HepG2 (cell line): ENCODE results near the gene ROBO3. TPM values are rescaled to one million over a fixed set of nuclear protein-coding genes. Genes with fewer than 3 reads are reported as not detected.

ENCODE experiments used
- ATAC-seq: fragments of 200-7000 bp; cut with Tn5 transposase; 3 replicates; pipeline ENCODE4 v1.9.1; 2020; ENCODE audit warnings: mild to moderate bottlenecking, moderate library complexity
- BruUV-seq: library from RNA; stranded (reverse); fragments of 400-500 nt; replicated peaks from 2 replicates; lab custom pipeline; 2021; lab: Mats Ljungman, UMichigan
- CTCF ChIA-PET: fragments of 300-600 bp; formaldehyde crosslinking; extraction: SDS; loops from one replicate; lab custom pipeline; 2021; ENCODE audit warnings: low total read pairs, inconsistent platforms, low intra/inter-chr PET ratio; lab: Yijun Ruan, JAX
- POLR2A ChIA-PET: fragments of 350-600 bp; sonication (Branson Sonifier 250); formaldehyde crosslinking; loops from one replicate; lab custom pipeline; 2020; ENCODE audit warnings: antibody characterized with exemption, inconsistent platforms; lab: Yijun Ruan, JAX
- DNase-seq: peaks from one replicate; pipeline ENCODE4 v3.0.0-alpha.2; 2015; ENCODE audit warnings: low spot score
- FAIRE-seq: peaks from 3 replicates; lab custom pipeline; 2011; peaks lifted over from hg19 to GRCh38; lab: Jason Lieb, UNC
- H2AFZ ChIP-seq: one replicate; pipeline ENCODE4 v1.6.1; 2011; ENCODE audit warnings: low read length, inconsistent platforms
- H3K27ac ChIP-seq: fragments of 300-600 bp; 3 replicates; pipeline ENCODE4 v1.8.0; 2011; ENCODE audit warnings: mixed run types, mild to moderate bottlenecking, mixed read lengths, low read length, inconsistent platforms; ENCODE audit not compliant: insufficient read depth; ENCODE audit errors: extremely low read length
- H3K27me3 ChIP-seq, 2 experiments: fragments of 200-600 bp in 1 of 2; 2 replicates in 1 of 2; 3 replicates in 1 of 2; pipeline versions ENCODE4 v1.6.0 to v1.8.0; 2011; ENCODE audit warnings: low read length in 2 of 2, mild to moderate bottlenecking in 2 of 2, moderate library complexity in 2 of 2, inconsistent platforms in 1 of 2; ENCODE audit not compliant: insufficient read depth in 2 of 2, control insufficient read depth in 1 of 2
- H3K36me3 ChIP-seq, 2 experiments: fragments of 200-600 bp in 1 of 2; replicated peaks in 1 of 2; 2 replicates in 1 of 2; 3 replicates in 1 of 2; pipeline versions ENCODE4 v1.5.1 to v1.8.0; 2011; ENCODE audit warnings: low read length in 2 of 2, inconsistent platforms in 1 of 2; ENCODE audit not compliant: insufficient read depth in 2 of 2, control insufficient read depth in 1 of 2
- H3K4me1 ChIP-seq: 2 replicates; pipeline ENCODE4 v1.5.1; 2012; ENCODE audit warnings: low read length, inconsistent platforms; ENCODE audit not compliant: insufficient read depth
- H3K4me2 ChIP-seq: 2 replicates; pipeline ENCODE4 v1.6.0; 2011; ENCODE audit warnings: low read depth, low read length, inconsistent platforms
- H3K4me3 ChIP-seq, 3 experiments: fragments of 200-600 bp in 1 of 3; sonication (generic), shearing (Covaris generic) in 1 of 3; replicated peaks in 1 of 3; 2 replicates each; pipeline ENCODE4 v1.5.1; 2011 to 2016; ENCODE audit warnings: low read length in 3 of 3, inconsistent platforms in 2 of 3, low read depth in 2 of 3, mild to moderate bottlenecking in 2 of 3, control low read depth in 1 of 3, mixed read lengths in 1 of 3; ENCODE audit not compliant: insufficient read depth in 1 of 3
- H3K79me2 ChIP-seq: one replicate; pipeline ENCODE4 v1.6.1; 2011; ENCODE audit warnings: low read length, inconsistent platforms; ENCODE audit not compliant: insufficient read depth
- H3K9ac ChIP-seq: 2 replicates; pipeline ENCODE4 v1.6.0; 2011; ENCODE audit warnings: mild to moderate bottlenecking, low read depth, low read length, inconsistent platforms; ENCODE audit not compliant: insufficient read depth
- H3K9me3 ChIP-seq: 2 replicates; pipeline ENCODE4 v1.5.1; 2012; ENCODE audit warnings: mild to moderate bottlenecking, low read length
- H4K20me1 ChIP-seq: 2 replicates; pipeline ENCODE4 v1.6.0; 2011; ENCODE audit warnings: inconsistent platforms, mild to moderate bottlenecking, low read length, moderate library complexity; ENCODE audit not compliant: insufficient read depth
- CHD2 ChIP-seq: IDR thresholded peaks from 2 replicates; pipeline ENCODE4 v1.6.1; 2011; ENCODE audit warnings: low read depth, low read length, improper control_type of control experiment
- ETV6 ChIP-seq: sonication (generic); formaldehyde crosslinking; conservative IDR thresholded peaks from 2 replicates; pipeline ENCODE4 v1.4.0; 2020; ENCODE audit warnings: missing genetic modification reagents
- HOXD1 ChIP-seq: sonication (generic); formaldehyde crosslinking; IDR thresholded peaks from 2 replicates; pipeline ENCODE4 v1.5.0; 2020; ENCODE audit warnings: missing genetic modification reagents
- PCBP2 ChIP-seq: fragments of 200-400 bp; formaldehyde crosslinking; optimal IDR thresholded peaks from 2 replicates; pipeline ENCODE3; 2018; ENCODE audit warnings: low read length, low read depth; ENCODE audit not compliant: poor library complexity, severe bottlenecking
- ZKSCAN5 ChIP-seq: sonication (generic); formaldehyde crosslinking; IDR thresholded peaks from 2 replicates; pipeline ENCODE4 v1.5.1; 2020; ENCODE audit warnings: mild to moderate bottlenecking, missing genetic modification reagents
- ZNF431 ChIP-seq: sonication (generic); formaldehyde crosslinking; IDR thresholded peaks from 2 replicates; pipeline ENCODE4 v1.9.0; 2022; ENCODE audit warnings: missing genetic modification reagents, low read depth, mild to moderate bottlenecking, borderline replicate concordance
- WGBS: methylation state at CpG from one replicate; pipeline ENCODE4 v1.1.6; 2017; ENCODE audit warnings: low lambda C conversion rate; 5-methylcytosine and 5-hydroxymethylcytosine counted together
- in situ Hi-C: cut with HindIII; loops from 2 replicates; pipeline ENCODE4 v1.10.0; 2017; ENCODE audit warnings: low pct_unique_long_range_greater_than_20kb; ENCODE audit not compliant: extremely low pct_ligation_motif_present
- intact Hi-C: fragments of 100-400 bp; cut with micrococcal nuclease; formaldehyde crosslinking; loops from one replicate; pipeline ENCODE4 v1.10.0; 2022; ENCODE audit not compliant: unreplicated experiment
- polyA plus RNA-seq, 8 experiments: library from polyadenylated mRNA; depleted of rRNA in 3 of 8; stranded (reverse) in 7 of 8; unstranded in 1 of 8; fragments of >200 nt; fragmentation: Illumina TruSeq in 4 of 8; extraction: Trizol in 4 of 8; gene quantifications; 2 replicates each; pipeline versions ENCODE4 v1.2.1 to v1.2.3, GENCODE V29; 2011 to 2016; ENCODE audit warnings: low read depth in 4 of 8, missing spikeins in 1 of 8, mixed read lengths in 1 of 8; ENCODE audit not compliant: insufficient read depth in 1 of 8
- total RNA-seq, 5 experiments: library from RNA; depleted of rRNA; stranded (reverse); fragments of >200 nt; fragmentation: Illumina TruSeq; extraction: Trizol; gene quantifications; 2 replicates each; pipeline ENCODE4 v1.2.3, GENCODE V29; 2016; ENCODE audit warnings: low read depth in 1 of 5
- TF ChIP-seq, protein P1 (sequence below): sonication (generic); formaldehyde crosslinking; IDR thresholded peaks from 2 replicates; pipeline ENCODE4 v1.8.0; 2022; ENCODE audit warnings: missing genetic modification reagents, mild to moderate bottlenecking, moderate library complexity, borderline replicate concordance
- TF ChIP-seq, protein P2 (sequence below): sonication (generic); formaldehyde crosslinking; IDR thresholded peaks from 2 replicates; pipeline ENCODE4 v1.4.0; 2020; ENCODE audit warnings: missing genetic modification reagents

The ROBO3 gene
- total and polyA plus RNA-seq, 2 of the 13 experiments (the other 11 are each of a cell fraction or from before 2014, with no cell fraction given) = 0.07 to 2.4 TPM

DNA sequence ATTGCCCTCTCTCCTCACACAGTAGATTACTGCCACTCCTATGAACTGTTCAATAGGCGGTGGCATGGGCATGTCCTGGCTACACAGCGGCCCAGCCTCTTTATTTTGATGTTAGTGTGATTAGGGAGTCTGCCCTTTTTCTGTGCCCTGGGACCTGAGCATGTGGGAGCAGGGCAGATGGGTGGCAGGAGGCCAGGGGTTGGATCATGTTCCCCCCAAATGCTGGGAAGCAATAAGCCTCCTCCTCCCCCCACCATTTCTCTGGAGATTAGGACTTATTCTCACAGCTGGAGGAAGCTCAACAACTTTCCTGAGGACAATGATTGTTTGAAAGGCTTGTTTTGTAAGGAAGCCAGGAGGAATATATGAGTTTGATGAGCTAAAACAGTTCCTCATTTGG lies 54.7 kb downstream of the ROBO3 start (continued):
- TF ChIP-seq, protein P1, sequence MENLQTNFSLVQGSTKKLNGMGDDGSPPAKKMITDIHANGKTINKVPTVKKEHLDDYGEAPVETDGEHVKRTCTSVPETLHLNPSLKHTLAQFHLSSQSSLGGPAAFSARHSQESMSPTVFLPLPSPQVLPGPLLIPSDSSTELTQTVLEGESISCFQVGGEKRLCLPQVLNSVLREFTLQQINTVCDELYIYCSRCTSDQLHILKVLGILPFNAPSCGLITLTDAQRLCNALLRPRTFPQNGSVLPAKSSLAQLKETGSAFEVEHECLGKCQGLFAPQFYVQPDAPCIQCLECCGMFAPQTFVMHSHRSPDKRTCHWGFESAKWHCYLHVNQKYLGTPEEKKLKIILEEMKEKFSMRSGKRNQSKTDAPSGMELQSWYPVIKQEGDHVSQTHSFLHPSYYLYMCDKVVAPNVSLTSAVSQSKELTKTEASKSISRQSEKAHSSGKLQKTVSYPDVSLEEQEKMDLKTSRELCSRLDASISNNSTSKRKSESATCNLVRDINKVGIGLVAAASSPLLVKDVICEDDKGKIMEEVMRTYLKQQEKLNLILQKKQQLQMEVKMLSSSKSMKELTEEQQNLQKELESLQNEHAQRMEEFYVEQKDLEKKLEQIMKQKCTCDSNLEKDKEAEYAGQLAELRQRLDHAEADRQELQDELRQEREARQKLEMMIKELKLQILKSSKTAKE (CRISPR knock-in tag) = no peak
- TF ChIP-seq CHD2 = no peak
- no peak for TF ChIP-seq PCBP2

DNA sequence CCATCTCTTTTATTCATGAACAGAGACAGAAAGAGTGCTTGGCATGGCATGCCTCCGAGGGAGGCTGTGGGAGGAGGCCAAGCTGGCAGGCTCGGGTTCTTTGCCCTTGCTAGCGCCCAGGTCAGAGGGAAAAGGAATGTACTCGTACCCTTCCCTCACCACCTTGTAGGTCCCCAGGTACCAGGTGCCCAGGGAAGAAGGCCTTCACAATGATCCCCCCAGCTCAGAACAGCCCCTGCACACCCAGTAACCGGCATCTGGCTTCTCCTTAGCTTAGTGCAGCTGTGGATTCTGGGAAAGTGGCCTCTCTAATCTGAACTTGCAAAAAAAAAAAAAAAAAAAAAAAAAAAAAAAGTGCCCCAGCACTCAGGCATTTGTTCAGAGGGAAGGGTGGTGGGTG lies 55.1 kb downstream of the ROBO3 start:
- TF ChIP-seq, protein P2, sequence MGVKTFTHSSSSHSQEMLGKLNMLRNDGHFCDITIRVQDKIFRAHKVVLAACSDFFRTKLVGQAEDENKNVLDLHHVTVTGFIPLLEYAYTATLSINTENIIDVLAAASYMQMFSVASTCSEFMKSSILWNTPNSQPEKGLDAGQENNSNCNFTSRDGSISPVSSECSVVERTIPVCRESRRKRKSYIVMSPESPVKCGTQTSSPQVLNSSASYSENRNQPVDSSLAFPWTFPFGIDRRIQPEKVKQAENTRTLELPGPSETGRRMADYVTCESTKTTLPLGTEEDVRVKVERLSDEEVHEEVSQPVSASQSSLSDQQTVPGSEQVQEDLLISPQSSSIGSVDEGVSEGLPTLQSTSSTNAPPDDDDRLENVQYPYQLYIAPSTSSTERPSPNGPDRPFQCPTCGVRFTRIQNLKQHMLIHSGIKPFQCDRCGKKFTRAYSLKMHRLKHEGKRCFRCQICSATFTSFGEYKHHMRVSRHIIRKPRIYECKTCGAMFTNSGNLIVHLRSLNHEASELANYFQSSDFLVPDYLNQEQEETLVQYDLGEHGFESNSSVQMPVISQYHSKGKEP (CRISPR knock-in tag) = no peak
- TF ChIP-seq ZNF431 (no peak), HOXD1 (CRISPR knock-in tag) (no peak), ZKSCAN5 (CRISPR knock-in tag) (no peak), ETV6 (CRISPR knock-in tag) (no peak)
- no peak overlapping the region for H3K4me3 ChIP-seq
- H3K79me2 ChIP-seq = no peaks in the 10 kb centered on the region
- no TSS peak for BruUV-seq
- H3K9me3 ChIP-seq = no peaks in the 10 kb centered on the region
- POLR2A ChIA-PET = interaction anchor here (0.6 kb wide), 1 partner anchor 337 kb away, joined by 4 read pairs; no protein-coding TSS in a partner anchor
- FAIRE-seq = no peak
- in situ Hi-C loops = no loop called here
- no peaks in the 10 kb centered on the region; the same call in 1 of the 2 replicates for H4K20me1 ChIP-seq
- no peak for ATAC-seq
- H3K4me1 ChIP-seq = peaks cover 19% of the 10 kb centered on the region
- 95% methylated on average over 3 of the region's 5 CpGs for WGBS
- H3K27me3 ChIP-seq = no peaks in the 10 kb centered on the region
- no peak overlapping the region for H3K4me2 ChIP-seq
- CTCF ChIA-PET = no interaction called here
- intact Hi-C loops = no loop called here
- H2AFZ ChIP-seq = no peak overlapping the region
- H3K27ac ChIP-seq = no peak overlapping the region
- DNase-seq = no peak
- no peak overlapping the region for H3K9ac ChIP-seq
- peaks cover 15 to 40% of the 10 kb centered on the region in 2 experiments for H3K36me3 ChIP-seq
